ENCODE results near the gene ZNF582.

- TF ChIP-seq CTCF (IDR thresholded peaks at IDR 0.05 in 4 of 5, conservative IDR thresholded peaks at IDR 0.05 in 1 of 5): no peak
- TF ChIP-seq POLR2A (IDR thresholded peaks at IDR 0.05): no peak
These were observed 36.4 kb downstream of the ZNF582 start for GRCh38 chr19:56356944-56357343.

All from gastrocnemius medialis (tissue), 4 donors.